Fibroblast of peridontal ligament (primary cell): ENCODE measurements around the gene NFYB.
A peak's percentile ranks its signal among the peaks of the same experiment; 100 is the strongest.

Experiments used
- DNase-seq: peaks from one replicate; pipeline ENCODE4 v3.0.0-alpha.2; 2010; ENCODE audit errors: extremely low read depth

The NFYB gene

GRCh38 chr12:104155711-104156555 lies 17.9 kb upstream of the NFYB start:
- DNase-seq: no peak

- no peak for DNase-seq
Measured at GRCh38 chr12:104154806-104155205, 16.8 kb upstream of the NFYB start.

- DNase-seq: no peak
Measured at GRCh38 chr12:104154286-104154685, 16.3 kb upstream of the NFYB start.

GRCh38 chr12:104152685-104153241 lies 14.8 kb upstream of the NFYB start:
- DNase-seq: no peak

GRCh38 chr12:104150416-104150815 lies 12.4 kb upstream of the NFYB start:
- no peak for DNase-seq

- no peak for DNase-seq
Measured at GRCh38 chr12:104147346-104147745, 9.3 kb upstream of the NFYB start.

- DNase-seq: no peak
Measured at GRCh38 chr12:104143918-104144317, 5.9 kb upstream of the NFYB start.

GRCh38 chr12:104143002-104143401 lies 5.0 kb upstream of the NFYB start:
- DNase-seq: no peak

- DNase-seq: no peak
Measured at GRCh38 chr12:104142543-104142942, 4.5 kb upstream of the NFYB start.

GRCh38 chr12:104138797-104139152 lies 765 bp upstream of the NFYB start:
- no peak for DNase-seq

- peak; percentile 44 for DNase-seq
Measured at GRCh38 chr12:104137001-104137901, 759 bp downstream of the NFYB start.

- peak; percentile 37 for DNase-seq
Measured at GRCh38 chr12:104136577-104136976, 1.4 kb downstream of the NFYB start.

GRCh38 chr12:104134882-104135281 lies 3.1 kb downstream of the NFYB start:
- no peak for DNase-seq

GRCh38 chr12:104133866-104134265 lies 4.1 kb downstream of the NFYB start:
- DNase-seq: no peak

- no peak for DNase-seq
Measured at GRCh38 chr12:104133321-104133720, 4.7 kb downstream of the NFYB start.

- DNase-seq: no peak
Measured at GRCh38 chr12:104132351-104132956, 5.6 kb downstream of the NFYB start.

GRCh38 chr12:104131609-104132008 lies 6.4 kb downstream of the NFYB start:
- DNase-seq: no peak

GRCh38 chr12:104130760-104131159 lies 7.2 kb downstream of the NFYB start:
- no peak for DNase-seq

- DNase-seq: no peak
Measured at GRCh38 chr12:104126548-104126947, 11.5 kb downstream of the NFYB start.

- DNase-seq: no peak
Measured at GRCh38 chr12:104122298-104122697, 15.7 kb downstream of the NFYB start.

GRCh38 chr12:104121001-104121400 lies 17.0 kb downstream of the NFYB start:
- DNase-seq: peak; percentile 55

GRCh38 chr12:104115587-104115975 lies 22.4 kb downstream of the NFYB start:
- peak; percentile 45 for DNase-seq
